IMR-90 (cell line): ENCODE results near the gene ABHD17C. TPM values are rescaled to one million over a fixed set of nuclear protein-coding genes. Genes with fewer than 3 reads are reported as not detected.

Experiments used
- ATAC-seq: fragments of 200-7000 bp; cut with Tn5 transposase; 2 replicates; pipeline ENCODE4 v1.9.1; 2020; ENCODE audit warnings: low read depth, mild to moderate bottlenecking, moderate library complexity
- BruUV-seq: library from RNA; stranded (reverse); fragments of 400-500 nt; replicated peaks from 2 replicates; lab custom pipeline; 2021; lab: Mats Ljungman, UMichigan
- CTCF ChIA-PET: fragments of 300-600 bp; formaldehyde crosslinking; extraction: SDS; loops from one replicate; lab custom pipeline; 2021; ENCODE audit warnings: antibody characterized with exemption; lab: Yijun Ruan, JAX
- POLR2A ChIA-PET: fragments of 300-600 bp; sonication (Branson Sonifier 250); formaldehyde crosslinking; loops from one replicate; lab custom pipeline; 2022; ENCODE audit warnings: antibody characterized with exemption; ENCODE audit not compliant: unreplicated experiment; lab: Charles Lee
- DNase-seq: peaks from one replicate; pipeline ENCODE4 v3.0.0; 2013
- H2AFZ ChIP-seq: replicated peaks from 2 replicates; pipeline ENCODE3; 2013; ENCODE audit warnings: low read length, mild to moderate bottlenecking; ENCODE audit not compliant: poor library complexity
- H2AK5ac ChIP-seq: 2 replicates; pipeline ENCODE4 v1.6.1; 2013; ENCODE audit warnings: low read depth, low read length, inconsistent platforms
- H2AK9ac ChIP-seq: replicated peaks from 2 replicates; pipeline ENCODE3; 2013; ENCODE audit warnings: mild to moderate bottlenecking, low read depth, low read length, moderate library complexity; ENCODE audit not compliant: poor library complexity
- H2BK120ac ChIP-seq: 2 replicates; pipeline ENCODE4 v1.6.1; 2013; ENCODE audit warnings: low read depth, low read length, inconsistent platforms
- H2BK15ac ChIP-seq: 3 replicates; pipeline ENCODE4 v1.6.1; 2013; ENCODE audit warnings: low read depth, low read length, inconsistent platforms
- H2BK20ac ChIP-seq: 2 replicates; pipeline ENCODE4 v1.6.1; 2013; ENCODE audit warnings: low read depth, mild to moderate bottlenecking, inconsistent platforms, low read length, moderate library complexity
- H2BK5ac ChIP-seq: 2 replicates; pipeline ENCODE4 v1.6.1; 2013; ENCODE audit warnings: mild to moderate bottlenecking, low read depth, low read length, inconsistent platforms; ENCODE audit not compliant: poor library complexity, severe bottlenecking
- H3K14ac ChIP-seq: replicated peaks from 2 replicates; pipeline ENCODE4 v1.6.1; 2013; ENCODE audit warnings: low read depth, low read length, inconsistent platforms
- H3K18ac ChIP-seq: 2 replicates; pipeline ENCODE4 v1.6.1; 2013; ENCODE audit warnings: low read depth, low read length, control low read depth
- H3K23ac ChIP-seq: 2 replicates; pipeline ENCODE4 v1.6.1; 2013; ENCODE audit warnings: low read depth, low read length, inconsistent platforms
- H3K27ac ChIP-seq: 2 replicates; pipeline ENCODE4 v1.5.1; 2013; ENCODE audit warnings: mild to moderate bottlenecking, control low read depth, low read length; ENCODE audit not compliant: insufficient read depth
- H3K27me3 ChIP-seq: 2 replicates; pipeline ENCODE4 v1.6.1; 2013; ENCODE audit warnings: low read length; ENCODE audit not compliant: control insufficient read depth, insufficient read depth
- H3K36me3 ChIP-seq: 2 replicates; pipeline ENCODE4 v1.6.1; 2013; ENCODE audit warnings: low read length, mixed read lengths; ENCODE audit not compliant: control insufficient read depth, insufficient read depth
- H3K4ac ChIP-seq: 2 replicates; pipeline ENCODE4 v1.6.1; 2013; ENCODE audit warnings: low read depth, low read length, inconsistent platforms
- H3K4me1 ChIP-seq: 2 replicates; pipeline ENCODE4 v1.6.1; 2013; ENCODE audit warnings: low read length, mixed read lengths; ENCODE audit not compliant: control insufficient read depth, insufficient read depth
- H3K4me2 ChIP-seq: 2 replicates; pipeline ENCODE4 v1.6.1; 2013; ENCODE audit warnings: low read depth, mild to moderate bottlenecking, control low read depth, low read length, moderate library complexity
- H3K4me3 ChIP-seq: 2 replicates; pipeline ENCODE4 v1.5.1; 2013; ENCODE audit warnings: low read depth, mild to moderate bottlenecking, control low read depth, low read length, moderate library complexity; ENCODE audit not compliant: insufficient read depth
- H3K56ac ChIP-seq: 2 replicates; pipeline ENCODE4 v1.6.1; 2013; ENCODE audit warnings: low read length, inconsistent platforms; ENCODE audit not compliant: insufficient read depth; ENCODE audit errors: extremely low read depth
- H3K79me1 ChIP-seq, 2 experiments: 2 replicates each; pipeline ENCODE4 v1.6.1; 2013; ENCODE audit warnings: low read length in 2 of 2, inconsistent platforms in 1 of 2, low read depth in 1 of 2
- H3K9ac ChIP-seq: 2 replicates; pipeline ENCODE4 v1.6.1; 2013; ENCODE audit warnings: low read depth, low read length, control low read depth
- H3K9me1 ChIP-seq: 2 replicates; pipeline ENCODE4 v1.6.1; 2013; ENCODE audit warnings: low read length, inconsistent platforms; ENCODE audit not compliant: insufficient read depth
- H3K9me3 ChIP-seq: 2 replicates; pipeline ENCODE4 v1.6.1; 2013; ENCODE audit warnings: low read length; ENCODE audit not compliant: control insufficient read depth, insufficient read depth
- H4K20me1 ChIP-seq: 2 replicates; pipeline ENCODE4 v1.6.1; 2013; ENCODE audit warnings: low read length, inconsistent platforms; ENCODE audit not compliant: insufficient read depth
- H4K5ac ChIP-seq: 2 replicates; pipeline ENCODE4 v1.6.1; 2013; ENCODE audit warnings: mild to moderate bottlenecking, low read depth, low read length, control low read depth
- H4K8ac ChIP-seq, 2 experiments: 2 replicates each; pipeline ENCODE4 v1.6.1; 2013; ENCODE audit warnings: low read depth in 2 of 2, low read length in 2 of 2, control low read depth in 1 of 2, inconsistent platforms in 1 of 2
- H4K91ac ChIP-seq: 2 replicates; pipeline ENCODE4 v1.6.1; 2013; ENCODE audit warnings: low read depth, low read length, inconsistent platforms; ENCODE audit not compliant: insufficient read depth
- BHLHE40 ChIP-seq: fragments of 150-350 bp; IDR thresholded peaks from 2 replicates; pipeline ENCODE4 v1.6.1; 2016; ENCODE audit warnings: mild to moderate bottlenecking, low read depth, low read length
- CHD1 ChIP-seq: IDR thresholded peaks from 2 replicates; pipeline ENCODE4 v1.6.1; 2012; ENCODE audit warnings: low read depth, low read length, improper control_type of control experiment
- CTCF ChIP-seq: conservative IDR thresholded peaks from 2 replicates; pipeline ENCODE4 v1.5.1; 2012; ENCODE audit warnings: mild to moderate bottlenecking, low read depth, low read length, improper control_type of control experiment
- ELK1 ChIP-seq: fragments of 150-350 bp; IDR thresholded peaks from 2 replicates; pipeline ENCODE4 v1.6.1; 2016; ENCODE audit warnings: low read depth, mild to moderate bottlenecking, low read length, moderate library complexity, borderline replicate concordance
- FOS ChIP-seq: fragments of 150-350 bp; IDR thresholded peaks from 2 replicates; pipeline ENCODE4 v1.6.1; 2016; ENCODE audit warnings: low read depth, low read length
- MAFK ChIP-seq: IDR thresholded peaks from 2 replicates; pipeline ENCODE4 v1.6.1; 2012; ENCODE audit warnings: low read depth, low read length, improper control_type of control experiment
- MAZ ChIP-seq: IDR thresholded peaks from 2 replicates; pipeline ENCODE4 v1.6.1; 2012; ENCODE audit warnings: low read depth, mild to moderate bottlenecking, low read length, improper control_type of control experiment, moderate library complexity, borderline replicate concordance
- NFE2L2 ChIP-seq: fragments of 150-350 bp; IDR thresholded peaks from 2 replicates; pipeline ENCODE4 v1.6.1; 2016; ENCODE audit warnings: low read depth, mild to moderate bottlenecking, low read length
- POLR2A ChIP-seq: IDR thresholded peaks from 2 replicates; pipeline ENCODE4 v1.6.1; 2012; ENCODE audit warnings: mild to moderate bottlenecking, low read depth, low read length
- RAD21 ChIP-seq: IDR thresholded peaks from 2 replicates; pipeline ENCODE4 v1.6.1; 2012; ENCODE audit warnings: low read length, improper control_type of control experiment
- RCOR1 ChIP-seq: IDR thresholded peaks from 2 replicates; pipeline ENCODE4 v1.6.1; 2012; ENCODE audit warnings: mild to moderate bottlenecking, low read length, improper control_type of control experiment; ENCODE audit not compliant: insufficient replicate concordance
- SMC3 ChIP-seq: fragments of 150-350 bp; IDR thresholded peaks from 2 replicates; pipeline ENCODE4 v1.6.1; 2016; ENCODE audit warnings: low read depth, mild to moderate bottlenecking, antibody characterized with exemption, low read length, moderate library complexity
- WGBS, 2 experiments: methylation state at CpG; one replicate each; pipeline versions ENCODE4 v1.1.5 to v1.1.7; 2013; ENCODE audit warnings: missing lambda C conversion rate in 2 of 2; ENCODE audit not compliant: insufficient read length in 1 of 2; ENCODE audit errors: extremely low coverage in 2 of 2; 5-methylcytosine and 5-hydroxymethylcytosine counted together
- dilution Hi-C: fragments of 300-500 bp; cut with HindIII; formaldehyde crosslinking; loops from one replicate; pipeline ENCODE4 v1.14.3; 2018; ENCODE audit warnings: low sequenced_read_pairs; ENCODE audit not compliant: unreplicated experiment
- in situ Hi-C: fragments of 300-500 bp; cut with MboI; formaldehyde crosslinking; loops from 3 replicates; pipeline ENCODE4 v1.14.3; 2019; ENCODE audit warnings: low sequenced_read_pairs, inconsistent platforms, mixed read lengths
- intact Hi-C: fragments of 100-400 bp; cut with micrococcal nuclease; formaldehyde crosslinking; loops from 2 replicates; pipeline ENCODE4 v1.10.0; 2022
- polyA plus RNA-seq, 3 experiments: library from polyadenylated mRNA; depleted of rRNA; stranded (reverse); fragments of >200 nt; gene quantifications; 2 replicates each; pipeline ENCODE4 v1.2.3, GENCODE V29; 2012; ENCODE audit warnings: low replicate concordance in 1 of 3
- total RNA-seq: library from RNA; depleted of rRNA; stranded (reverse); fragments of >200 nt; gene quantifications from 2 replicates; pipeline ENCODE4 v1.2.3, GENCODE V29; 2012

The ABHD17C gene
- total and polyA plus RNA-seq, 2 of the 4 experiments (the other 2 are of a cell fraction): 5.4 to 10.3 TPM

DNA sequence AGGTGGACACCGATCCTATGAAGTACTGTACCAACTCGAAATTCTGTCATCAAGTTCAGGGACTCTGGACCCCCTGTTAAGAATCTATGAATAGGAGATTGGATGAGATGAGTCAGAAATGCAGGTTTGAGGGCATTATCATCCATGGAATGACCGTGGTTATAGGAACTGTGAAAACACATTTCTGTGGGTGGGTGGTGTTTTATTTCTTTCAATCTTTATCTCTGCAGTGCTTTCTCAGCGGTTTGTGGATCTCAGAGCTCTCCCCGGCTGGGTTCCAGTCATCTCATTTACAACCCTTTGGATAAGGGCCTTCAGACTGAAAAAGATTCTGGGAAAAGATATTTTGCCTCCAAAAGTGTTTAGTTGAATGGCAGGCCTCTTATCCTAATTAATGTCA is 5.4 kb upstream of the ABHD17C start:
- no peak overlapping the region for H4K91ac ChIP-seq
- no peak overlapping the region for H2BK15ac ChIP-seq
- ATAC-seq (no peak), DNase-seq (peak; percentile 23)
- no peak overlapping the region for H2AK5ac ChIP-seq
- no peak overlapping the region for H3K4me3 ChIP-seq
- no peaks in the 10 kb centered on the region for H4K20me1 ChIP-seq
- POLR2A ChIA-PET: no interaction called here
- no peaks in the 10 kb centered on the region for H3K36me3 ChIP-seq
- H4K5ac ChIP-seq: no peak overlapping the region
- no peak overlapping the region for H3K18ac ChIP-seq
- H2BK20ac ChIP-seq: no peak overlapping the region
- H3K79me1 ChIP-seq: peaks cover 9 to 11% of the 10 kb centered on the region in 2 experiments
- 90% methylated on average over 2 of the region's 5 CpGs; no CpG with 5 or more reads in 1 of the 2 experiments for WGBS, 2 experiments
- no peak overlapping the region for H3K14ac ChIP-seq
- no peak overlapping the region for H4K8ac ChIP-seq
- in situ Hi-C loops (loop anchor here (5.0 kb wide), 2 partner anchors 52 to 237 kb away; no protein-coding TSS in a partner anchor), intact Hi-C loops (no loop called here), dilution Hi-C loops (no loop called here)
- H2BK5ac ChIP-seq: no peak overlapping the region
- no peaks in the 10 kb centered on the region for H3K9me3 ChIP-seq
- H3K4me2 ChIP-seq: no peak overlapping the region
- no peak overlapping the region for H3K56ac ChIP-seq
- H3K27ac ChIP-seq: no peak overlapping the region
- H3K23ac ChIP-seq: no peak overlapping the region
- H2AFZ ChIP-seq: no peak overlapping the region
- H3K9ac ChIP-seq: no peak overlapping the region
- BruUV-seq: no TSS peak
- H3K9me1 ChIP-seq: no peaks in the 10 kb centered on the region
- CTCF ChIA-PET: no interaction called here
- peaks cover 3% of the 10 kb centered on the region; the same call in 1 of the 2 replicates for H3K4me1 ChIP-seq
- no peak overlapping the region for H2BK120ac ChIP-seq
- H2AK9ac ChIP-seq: no peak overlapping the region
- no peaks in the 10 kb centered on the region; the same call in 1 of the 2 replicates for H3K27me3 ChIP-seq
- H3K4ac ChIP-seq: no peak overlapping the region
- no peak for TF ChIP-seq CHD1
- TF ChIP-seq RAD21: no peak
- TF ChIP-seq BHLHE40: no peak
- no peak for TF ChIP-seq POLR2A
- TF ChIP-seq MAFK: no peak
- no peak for TF ChIP-seq SMC3
- no peak for TF ChIP-seq MAZ
- TF ChIP-seq FOS: no peak
- no peak for TF ChIP-seq RCOR1
- TF ChIP-seq CTCF: no peak
- no peak for TF ChIP-seq ELK1
- no peak for TF ChIP-seq NFE2L2
